Astrocyte of the spinal cord (primary cell): Measurements from ENCODE around the gene TRMT2A.
A peak's percentile ranks its signal among the peaks of the same experiment; 100 is the strongest.

Source experiments
- DNase-seq: peaks from one replicate; pipeline ENCODE4 v3.0.0; 2011; ENCODE audit warnings: low read depth, low spot score
- H3K4me3 ChIP-seq: 2 replicates; pipeline ENCODE4 v1.5.1; 2011; ENCODE audit warnings: low read depth, mild to moderate bottlenecking, low read length, moderate library complexity
- in situ Hi-C: cut with HindIII; loops from 2 replicates; pipeline ENCODE4 v1.10.0; 2017; ENCODE audit warnings: low sequenced_read_pairs
- TF ChIP-seq, protein P1 (sequence below): IDR thresholded peaks from 2 replicates; pipeline ENCODE4 v1.5.1; 2012; ENCODE audit warnings: low read depth, mild to moderate bottlenecking, low read length, inconsistent platforms

Gene TRMT2A

DNA sequence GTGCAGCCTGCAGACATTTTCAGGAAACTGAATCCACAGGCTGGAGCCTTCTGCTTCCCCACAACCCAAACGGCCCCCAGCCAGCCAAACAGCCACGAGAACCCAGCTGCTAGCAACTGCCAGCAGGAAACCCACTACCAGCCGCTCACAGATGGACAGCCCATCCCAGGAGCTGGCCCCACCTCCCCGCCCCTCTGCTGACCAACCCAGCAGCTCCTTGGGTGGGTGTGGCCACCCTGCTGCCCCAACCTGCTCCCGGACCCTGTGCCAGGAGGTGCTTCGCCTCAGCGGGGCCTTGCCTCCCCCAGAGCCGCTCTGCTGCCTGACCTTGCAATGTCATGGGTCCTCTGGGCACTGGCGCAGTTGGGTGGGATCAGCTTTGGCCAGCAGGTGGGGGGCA, 42.0 kb upstream of the TRMT2A start:
- in situ Hi-C loops = no loop called here

DNA sequence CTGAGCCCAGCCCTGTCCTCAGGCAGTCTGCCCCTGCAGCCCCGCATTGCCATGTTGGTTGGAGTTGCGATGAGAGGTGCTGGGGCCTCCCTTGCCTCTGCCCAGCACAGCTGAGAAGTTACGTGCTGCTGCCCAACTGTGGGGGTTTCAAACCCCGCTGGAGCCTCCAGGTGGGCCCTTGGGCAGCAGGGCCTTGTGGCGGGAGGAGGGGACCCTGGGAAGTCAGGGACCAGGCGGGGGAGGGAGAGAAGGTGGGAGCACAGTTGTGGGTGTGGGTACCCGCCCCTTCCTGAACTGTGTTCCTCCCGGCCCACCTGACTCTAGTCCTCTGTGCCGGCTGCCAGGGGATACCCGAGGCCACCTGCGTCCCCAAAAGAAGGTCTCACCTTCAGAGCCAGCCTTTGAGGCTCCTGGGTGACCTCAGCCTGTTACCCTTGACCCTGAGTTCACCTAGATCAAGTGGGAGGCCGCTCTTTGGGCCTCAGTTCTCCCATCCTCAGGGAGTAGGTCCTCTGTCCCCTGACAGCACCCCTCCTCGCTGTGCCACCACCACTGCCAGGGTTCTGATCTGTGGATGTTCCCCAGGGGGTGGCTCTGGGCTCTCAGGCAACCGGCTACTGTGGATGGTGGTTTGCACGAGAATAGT, 41.5 kb upstream of the TRMT2A start:
- in situ Hi-C loops = no loop called here
- TF ChIP-seq, protein P1, sequence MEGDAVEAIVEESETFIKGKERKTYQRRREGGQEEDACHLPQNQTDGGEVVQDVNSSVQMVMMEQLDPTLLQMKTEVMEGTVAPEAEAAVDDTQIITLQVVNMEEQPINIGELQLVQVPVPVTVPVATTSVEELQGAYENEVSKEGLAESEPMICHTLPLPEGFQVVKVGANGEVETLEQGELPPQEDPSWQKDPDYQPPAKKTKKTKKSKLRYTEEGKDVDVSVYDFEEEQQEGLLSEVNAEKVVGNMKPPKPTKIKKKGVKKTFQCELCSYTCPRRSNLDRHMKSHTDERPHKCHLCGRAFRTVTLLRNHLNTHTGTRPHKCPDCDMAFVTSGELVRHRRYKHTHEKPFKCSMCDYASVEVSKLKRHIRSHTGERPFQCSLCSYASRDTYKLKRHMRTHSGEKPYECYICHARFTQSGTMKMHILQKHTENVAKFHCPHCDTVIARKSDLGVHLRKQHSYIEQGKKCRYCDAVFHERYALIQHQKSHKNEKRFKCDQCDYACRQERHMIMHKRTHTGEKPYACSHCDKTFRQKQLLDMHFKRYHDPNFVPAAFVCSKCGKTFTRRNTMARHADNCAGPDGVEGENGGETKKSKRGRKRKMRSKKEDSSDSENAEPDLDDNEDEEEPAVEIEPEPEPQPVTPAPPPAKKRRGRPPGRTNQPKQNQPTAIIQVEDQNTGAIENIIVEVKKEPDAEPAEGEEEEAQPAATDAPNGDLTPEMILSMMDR = no peak
- no peak overlapping the region for H3K4me3 ChIP-seq
- DNase-seq = no peak

More for the DNA sequence above, 42.0 kb upstream of the TRMT2A start:
- TF ChIP-seq, protein P1 = no peak
- H3K4me3 ChIP-seq = no peak overlapping the region
- DNase-seq = no peak

DNA sequence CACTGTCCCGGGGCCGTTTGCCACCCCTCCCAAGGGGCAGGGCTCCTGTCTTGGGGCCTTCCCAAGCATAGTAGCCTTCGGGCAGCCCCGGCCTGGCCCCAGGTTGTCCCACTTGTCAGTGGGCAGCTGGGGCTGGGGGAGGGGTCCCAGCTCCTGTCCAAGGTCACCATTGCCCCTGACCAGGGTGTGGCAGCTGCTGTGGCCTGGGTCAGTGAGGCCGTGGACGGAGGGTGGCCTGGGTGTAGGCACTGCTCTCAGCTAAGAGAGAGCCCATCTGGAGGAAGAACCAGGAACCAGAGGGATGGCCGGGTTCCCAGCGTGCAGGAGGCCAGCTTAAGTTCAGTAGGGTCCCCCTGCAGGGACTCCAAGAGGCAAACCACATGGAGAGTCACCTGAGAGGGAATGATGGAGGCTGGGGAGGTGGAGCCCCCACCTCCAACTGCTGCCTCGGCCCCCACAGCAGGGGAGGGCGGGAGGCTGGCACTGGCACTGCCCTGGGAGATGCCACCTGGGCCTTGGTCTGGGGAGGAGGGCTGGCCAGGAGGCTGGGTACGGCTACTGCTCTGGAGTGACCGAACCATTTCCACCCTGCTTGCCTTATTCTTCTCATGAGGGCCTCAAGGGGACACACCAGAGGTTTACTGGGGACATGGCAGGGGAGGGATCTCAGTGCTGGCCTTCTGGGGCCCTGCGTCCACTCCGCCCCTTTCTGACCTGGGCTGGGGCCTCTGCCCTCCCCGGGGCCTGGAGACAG, 40.6 kb upstream of the TRMT2A start:
- no peak overlapping the region for H3K4me3 ChIP-seq
- in situ Hi-C loops = no loop called here
- TF ChIP-seq, protein P1 = no peak
- DNase-seq = no peak

DNA sequence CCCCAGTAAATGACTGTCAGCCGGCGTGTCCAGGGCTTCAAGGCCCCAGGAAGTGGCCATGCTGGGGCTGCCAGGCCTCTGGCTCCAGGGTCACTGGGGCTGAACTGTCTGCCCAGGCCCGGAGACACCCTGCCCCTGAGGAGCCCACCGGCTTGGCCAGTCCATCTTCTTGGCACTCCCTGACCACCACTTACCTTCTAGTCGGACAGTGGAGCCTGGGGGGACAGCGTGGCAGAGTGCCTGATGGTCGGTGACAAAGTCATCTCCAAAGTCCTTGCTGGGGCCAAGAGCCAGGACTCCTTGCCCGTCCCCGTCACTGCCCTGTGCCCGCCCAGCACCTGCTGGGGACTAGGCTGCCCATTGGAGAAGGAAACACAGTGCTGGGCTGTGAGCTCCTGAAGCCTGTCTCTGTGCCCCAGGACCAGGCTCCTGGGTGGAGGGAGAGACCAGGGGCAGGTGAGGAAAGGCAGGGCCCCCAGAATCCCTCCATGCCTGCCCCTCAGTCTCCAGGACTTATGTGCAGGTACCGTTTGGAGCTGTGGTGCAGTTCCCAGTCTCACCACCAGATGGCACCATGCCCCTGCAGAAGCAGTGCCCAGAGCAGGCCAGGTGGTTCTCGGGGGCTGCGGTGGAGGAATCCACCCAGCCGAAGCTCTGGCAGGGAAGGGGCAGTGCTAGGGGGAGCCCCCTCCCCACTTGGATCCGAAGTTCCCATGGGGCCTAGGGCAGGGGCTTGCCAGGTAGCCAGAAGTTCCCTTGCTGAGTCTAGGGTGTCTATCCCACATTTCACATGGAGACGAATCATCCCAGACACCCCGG, 39.8 kb upstream of the TRMT2A start:
- in situ Hi-C loops = no loop called here
- peak; percentile 65 for DNase-seq
- no peak overlapping the region for H3K4me3 ChIP-seq
- TF ChIP-seq, protein P1 = peak; percentile 99

DNA sequence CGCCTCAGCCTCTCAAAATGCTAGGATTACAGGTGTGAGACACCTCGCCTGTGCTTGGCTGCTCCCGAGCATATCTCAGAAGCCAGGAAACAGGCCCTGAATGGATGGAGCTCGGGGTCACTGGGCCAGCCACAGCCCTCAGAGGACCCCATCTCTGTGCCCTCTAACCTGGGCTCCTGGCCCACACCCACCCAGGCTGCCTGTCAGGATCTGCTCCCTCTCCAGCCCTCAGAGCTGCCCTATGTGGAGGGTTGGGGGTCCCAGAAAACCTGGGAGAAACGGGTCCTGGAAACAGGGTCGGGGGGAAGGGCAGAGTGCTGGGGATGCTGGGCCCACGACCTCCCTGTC, 39.0 kb upstream of the TRMT2A start:
- in situ Hi-C loops = no loop called here

DNA sequence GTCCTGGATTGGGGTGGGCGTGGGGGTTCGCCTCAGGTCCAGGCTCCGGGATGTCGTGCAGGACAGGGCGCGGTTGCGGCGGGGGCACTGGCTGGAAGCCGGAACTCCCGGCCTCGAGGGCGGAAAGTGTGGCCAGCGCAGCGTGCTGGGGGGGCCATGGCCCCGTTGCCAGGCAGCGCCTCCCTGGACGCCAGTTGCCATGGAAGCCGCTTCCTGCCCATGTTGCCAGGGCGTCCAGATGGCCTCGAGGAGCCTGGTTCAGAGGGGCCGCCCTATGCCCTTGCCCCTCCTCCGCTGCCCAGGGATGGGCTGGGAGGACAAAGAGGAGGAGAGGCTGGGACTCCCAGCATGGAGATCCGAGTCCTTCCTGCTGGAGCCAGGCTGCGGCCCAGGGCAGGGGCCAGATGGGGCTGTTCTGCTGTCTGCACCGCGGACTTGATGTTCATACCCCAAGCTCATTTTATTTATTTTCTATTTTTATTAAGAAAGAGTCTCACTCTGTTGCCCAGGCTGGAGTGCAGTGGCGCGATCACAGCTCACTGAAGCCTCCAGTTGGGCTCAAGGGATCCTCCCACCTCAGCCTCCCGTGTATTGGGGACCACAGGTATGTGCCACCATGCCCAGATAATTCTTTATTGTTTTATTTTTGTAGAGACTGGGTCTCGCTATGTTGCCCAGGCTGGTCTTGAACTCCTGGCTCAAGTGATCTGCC, 38.5 kb upstream of the TRMT2A start:
- peak overlapping the region; percentile 41 for H3K4me3 ChIP-seq
- in situ Hi-C loops = no loop called here
- TF ChIP-seq, protein P1 = no peak
- peak; percentile 59 for DNase-seq

More for the DNA sequence above, 39.0 kb upstream of the TRMT2A start:
- no peak overlapping the region for H3K4me3 ChIP-seq
- TF ChIP-seq, protein P1 = no peak
- DNase-seq = no peak
